ENCODE results near the gene TMEM14A. TPM values are rescaled to one million over a fixed set of nuclear protein-coding genes. Genes with fewer than 3 reads are reported as not detected.

The TMEM14A gene
- total RNA-seq, 1 donor from 2014 or later, result 21.2 TPM

DNA sequence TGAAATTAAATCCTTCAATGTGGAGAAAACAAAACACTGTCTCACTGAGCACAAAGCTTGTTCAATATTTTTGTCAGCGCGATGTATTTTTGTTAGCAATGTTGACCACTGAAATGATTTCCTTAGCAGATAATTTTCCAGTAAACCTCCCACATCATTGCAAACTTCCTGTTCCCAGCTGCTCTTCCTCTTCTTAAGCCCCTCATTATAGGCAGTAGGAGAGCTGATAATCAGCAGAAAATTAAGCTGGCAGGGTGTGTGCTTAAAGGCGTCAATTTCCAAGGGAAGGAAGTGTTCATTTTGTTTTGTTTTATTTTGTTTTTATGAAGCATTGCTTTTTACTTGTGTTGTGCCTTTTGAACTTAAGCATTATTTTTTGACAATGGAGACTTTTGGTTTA is 29.1 kb upstream of the TMEM14A start:
- Mint-ChIP-seq H3K4me1 (peaks cover 23% of the 10 kb centered on the region), H3K4me3 (no peak overlapping the region), H3K27ac (no peak overlapping the region), H3K27me3 (ENCODE audit: low read depth) (peaks cover 14% of the 10 kb centered on the region), H3K36me3 (no peaks in the 10 kb centered on the region), H3K9me3 (no peaks in the 10 kb centered on the region)
- TF ChIP-seq, protein P1, sequence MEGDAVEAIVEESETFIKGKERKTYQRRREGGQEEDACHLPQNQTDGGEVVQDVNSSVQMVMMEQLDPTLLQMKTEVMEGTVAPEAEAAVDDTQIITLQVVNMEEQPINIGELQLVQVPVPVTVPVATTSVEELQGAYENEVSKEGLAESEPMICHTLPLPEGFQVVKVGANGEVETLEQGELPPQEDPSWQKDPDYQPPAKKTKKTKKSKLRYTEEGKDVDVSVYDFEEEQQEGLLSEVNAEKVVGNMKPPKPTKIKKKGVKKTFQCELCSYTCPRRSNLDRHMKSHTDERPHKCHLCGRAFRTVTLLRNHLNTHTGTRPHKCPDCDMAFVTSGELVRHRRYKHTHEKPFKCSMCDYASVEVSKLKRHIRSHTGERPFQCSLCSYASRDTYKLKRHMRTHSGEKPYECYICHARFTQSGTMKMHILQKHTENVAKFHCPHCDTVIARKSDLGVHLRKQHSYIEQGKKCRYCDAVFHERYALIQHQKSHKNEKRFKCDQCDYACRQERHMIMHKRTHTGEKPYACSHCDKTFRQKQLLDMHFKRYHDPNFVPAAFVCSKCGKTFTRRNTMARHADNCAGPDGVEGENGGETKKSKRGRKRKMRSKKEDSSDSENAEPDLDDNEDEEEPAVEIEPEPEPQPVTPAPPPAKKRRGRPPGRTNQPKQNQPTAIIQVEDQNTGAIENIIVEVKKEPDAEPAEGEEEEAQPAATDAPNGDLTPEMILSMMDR (IDR thresholded peaks at IDR 0.05; ENCODE audit: unreplicated experiment), result no peak
- DNase-seq (ENCODE audit: low spot score in 2 of 2, unreplicated experiment in 2 of 2), result no peak

DNA sequence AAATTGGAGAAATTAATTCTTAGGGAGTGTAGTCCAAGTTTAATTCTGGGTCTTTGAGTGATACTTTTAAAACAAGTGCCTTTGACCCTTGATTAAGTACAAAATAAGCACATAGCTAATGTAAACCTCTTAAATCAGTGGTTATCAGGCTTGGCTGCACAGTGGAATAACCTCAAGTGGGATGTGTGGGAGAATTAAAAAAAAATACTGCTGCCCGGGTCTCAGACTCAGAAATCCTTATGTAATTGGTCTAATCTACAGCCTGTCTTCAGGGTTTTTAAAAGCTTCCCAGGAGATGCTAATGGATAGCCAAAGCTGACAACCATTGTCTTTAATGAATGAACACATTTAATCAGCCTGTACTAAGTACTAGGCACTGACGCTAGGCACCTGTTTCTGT is 28.5 kb upstream of the TMEM14A start:
- no peak for DNase-seq (ENCODE audit: low spot score in 2 of 2, unreplicated experiment in 2 of 2)
- Mint-ChIP-seq H3K4me1 (peaks cover 23% of the 10 kb centered on the region), H3K4me3 (no peak overlapping the region), H3K27me3 (ENCODE audit: low read depth) (peaks cover 14% of the 10 kb centered on the region), H3K36me3 (no peaks in the 10 kb centered on the region), H3K27ac (no peak overlapping the region), H3K9me3 (no peaks in the 10 kb centered on the region)
- TF ChIP-seq, protein P1 (IDR thresholded peaks at IDR 0.05; ENCODE audit: unreplicated experiment), result no peak

- H3K9me3 Mint-ChIP-seq, result no peaks in the 10 kb centered on the region
- peaks cover 14% of the 10 kb centered on the region for H3K27me3 Mint-ChIP-seq (ENCODE audit: low read depth)
- no peaks in the 10 kb centered on the region for H3K36me3 Mint-ChIP-seq
- H3K4me1 Mint-ChIP-seq, result peaks cover 23% of the 10 kb centered on the region
- TF ChIP-seq, protein P1 (IDR thresholded peaks at IDR 0.05; ENCODE audit: unreplicated experiment), result no peak
- no peak overlapping the region for H3K4me3 Mint-ChIP-seq
- no peak overlapping the region for H3K27ac Mint-ChIP-seq
- no peak for DNase-seq (ENCODE audit: low spot score in 2 of 2, unreplicated experiment in 2 of 2)
These were observed 27.8 kb upstream of the TMEM14A start for GRCh38 chr6:52643158-52643557.

DNA sequence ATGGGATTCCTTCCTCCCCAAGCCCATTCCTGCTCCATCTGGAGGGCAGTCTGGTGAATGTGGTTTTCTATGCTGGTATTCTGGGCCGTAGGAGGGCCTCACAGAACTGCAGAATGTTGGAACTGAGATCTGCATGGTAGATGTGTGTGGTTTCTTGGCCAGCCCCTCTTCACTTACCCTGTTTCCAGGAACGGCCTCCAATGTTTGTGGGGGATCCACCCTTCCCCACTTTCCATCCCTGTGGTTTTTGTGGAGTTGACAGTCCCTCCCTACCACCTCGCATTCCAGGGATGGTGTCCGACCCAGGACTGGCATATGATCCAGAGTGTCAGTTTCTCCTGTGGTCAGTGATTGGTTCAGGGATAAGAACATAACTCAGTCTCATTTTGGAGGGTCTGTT is 26.7 kb upstream of the TMEM14A start:
- no peak overlapping the region for H3K4me3 Mint-ChIP-seq
- peaks cover 30% of the 10 kb centered on the region for H3K4me1 Mint-ChIP-seq
- no peak overlapping the region for H3K27ac Mint-ChIP-seq

DNA sequence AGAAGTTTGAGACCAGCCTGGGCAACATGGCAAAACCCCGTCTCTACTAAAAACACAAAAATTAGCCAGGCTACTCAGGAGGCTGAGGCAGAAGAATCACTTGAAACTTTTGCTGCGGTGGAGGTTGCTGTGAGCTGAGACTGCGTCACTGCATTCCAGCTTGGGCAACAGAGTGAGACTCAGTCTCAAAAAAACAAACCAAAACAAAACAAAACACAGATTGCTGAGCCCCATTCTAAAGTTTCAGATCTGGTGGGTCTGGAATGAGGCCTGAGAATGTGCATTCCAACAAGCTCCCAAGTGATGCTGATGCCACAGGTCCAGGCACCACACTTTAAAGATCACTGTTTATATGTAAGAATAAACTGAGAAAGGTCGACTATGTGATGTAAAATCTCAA is 24.9 kb upstream of the TMEM14A start:
- TF ChIP-seq, protein P1 (IDR thresholded peaks at IDR 0.05; ENCODE audit: unreplicated experiment), result no peak
- Mint-ChIP-seq H3K4me1 (peaks cover 25% of the 10 kb centered on the region), H3K27ac (no peak overlapping the region), H3K27me3 (ENCODE audit: low read depth) (peaks cover 14% of the 10 kb centered on the region), H3K36me3 (no peaks in the 10 kb centered on the region), H3K4me3 (no peak overlapping the region), H3K9me3 (no peaks in the 10 kb centered on the region)
- no peak for DNase-seq (ENCODE audit: low spot score in 2 of 2, unreplicated experiment in 2 of 2)

More for the DNA sequence above, 26.7 kb upstream of the TMEM14A start:
- TF ChIP-seq, protein P1 (IDR thresholded peaks at IDR 0.05; ENCODE audit: unreplicated experiment), result no peak
- no peaks in the 10 kb centered on the region for H3K36me3 Mint-ChIP-seq
- H3K9me3 Mint-ChIP-seq, result no peaks in the 10 kb centered on the region
- no peak for DNase-seq (ENCODE audit: low spot score in 2 of 2, unreplicated experiment in 2 of 2)
- peaks cover 16% of the 10 kb centered on the region for H3K27me3 Mint-ChIP-seq (ENCODE audit: low read depth)

DNA sequence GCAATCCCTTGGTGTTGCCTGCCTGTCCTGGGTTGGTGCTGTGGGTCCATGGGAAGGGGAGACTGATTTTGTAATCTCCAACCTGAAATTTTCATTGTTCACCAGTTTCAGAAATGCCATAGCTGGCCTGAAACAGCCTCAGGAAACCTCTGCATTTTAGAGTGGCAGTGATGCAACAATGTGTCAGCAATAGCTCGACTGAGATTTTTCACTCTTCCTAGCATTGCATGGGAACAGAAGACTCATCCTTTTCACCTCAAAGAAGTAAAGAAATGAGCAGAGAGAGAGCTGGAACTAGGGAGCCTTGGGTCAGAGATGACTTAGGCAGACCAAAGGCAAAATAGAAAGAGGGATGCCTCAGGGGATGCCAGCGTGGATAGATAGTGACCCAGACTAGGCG is 23.7 kb upstream of the TMEM14A start:
- Mint-ChIP-seq H3K4me1 (peaks cover 18% of the 10 kb centered on the region), H3K27me3 (ENCODE audit: low read depth) (peaks cover 11% of the 10 kb centered on the region), H3K27ac (no peak overlapping the region), H3K36me3 (no peaks in the 10 kb centered on the region), H3K9me3 (no peaks in the 10 kb centered on the region), H3K4me3 (no peak overlapping the region)
- DNase-seq (ENCODE audit: low spot score in 2 of 2, unreplicated experiment in 2 of 2), result no peak
- TF ChIP-seq, protein P1 (IDR thresholded peaks at IDR 0.05; ENCODE audit: unreplicated experiment), result no peak
